Mononuclear cell (primary cell): Measurements from ENCODE around the gene NELFB. TPM values are rescaled to one million over a fixed set of nuclear protein-coding genes. Genes with fewer than 3 reads are reported as not detected.

ENCODE experiments used
- H3K27me3 ChIP-seq: 2 replicates; pipeline ENCODE4 v1.6.0; 2011; ENCODE audit warnings: low read length, control low read depth; ENCODE audit not compliant: insufficient read depth
- H3K4me1 ChIP-seq: 2 replicates; pipeline ENCODE4 v1.5.1; 2011; ENCODE audit warnings: mild to moderate bottlenecking, low read length, control low read depth; ENCODE audit not compliant: insufficient read depth
- H3K4me3 ChIP-seq: 2 replicates; pipeline ENCODE4 v1.5.1; 2011; ENCODE audit warnings: mild to moderate bottlenecking, low read length, moderate library complexity
- H3K9me3 ChIP-seq: 2 replicates; pipeline ENCODE4 v1.5.1; 2011; ENCODE audit warnings: low read depth, mild to moderate bottlenecking, control low read depth, low read length
- total RNA-seq: library from RNA; depleted of rRNA; stranded (reverse); fragments of >200 nt; gene quantifications from one replicate; pipeline ENCODE4 v1.2.3, GENCODE V29; 2012

The NELFB gene
- total RNA-seq, 1 donor: 20.9 TPM

- Histone ChIP-seq H3K9me3 (no peaks in the 10 kb centered on the region), H3K4me1 (peaks cover 11% of the 10 kb centered on the region), H3K27me3 (peaks cover 3% of the 10 kb centered on the region), H3K4me3 (no peak overlapping the region)
Measured at GRCh38 chr9:137311171-137311985, 56.3 kb downstream of the NELFB start.

DNA sequence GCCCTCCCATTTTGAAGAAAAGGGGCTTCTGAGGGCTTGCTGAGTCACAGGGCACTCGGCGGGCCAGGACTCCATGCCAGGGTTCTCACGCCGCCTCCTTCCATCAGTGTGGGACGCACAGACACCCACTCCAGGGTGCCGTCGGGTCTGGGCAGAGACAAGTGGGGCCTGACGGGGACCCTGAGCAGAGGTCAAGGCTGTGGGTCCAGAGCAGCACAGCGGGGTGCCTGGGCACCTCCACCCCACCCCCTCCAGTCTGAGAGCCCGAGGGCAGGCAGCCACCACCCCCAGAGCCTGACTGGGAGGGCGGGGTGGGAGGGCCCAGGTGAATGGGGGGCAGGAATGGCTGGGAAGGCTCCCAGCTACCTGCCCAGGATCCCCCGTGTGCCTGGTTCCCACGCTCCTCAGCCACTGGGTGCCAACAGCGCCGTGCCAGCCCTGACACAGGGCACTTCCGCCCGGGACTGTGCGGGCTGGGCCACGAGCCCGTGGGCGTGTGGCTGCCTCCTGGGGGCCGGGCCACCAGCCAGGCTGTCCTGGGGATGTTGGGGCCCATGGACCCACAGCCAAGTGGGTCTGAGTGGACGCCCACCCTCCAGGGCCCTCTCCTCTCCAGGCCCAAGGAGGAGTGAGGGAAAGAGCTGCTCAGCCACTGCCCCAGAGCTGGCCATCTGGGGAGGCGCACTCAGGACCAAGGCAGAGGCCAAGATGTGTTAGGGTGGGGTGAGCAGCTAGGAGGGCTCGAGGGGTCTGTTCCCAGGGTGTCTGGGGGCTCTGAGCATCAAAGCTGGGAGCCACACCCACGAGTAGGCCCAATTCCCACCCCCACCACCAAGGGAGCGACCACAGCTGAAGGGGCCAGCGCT lies 57.1 kb downstream of the NELFB start:
- Histone ChIP-seq H3K4me1 (peaks cover 5% of the 10 kb centered on the region), H3K27me3 (no peaks in the 10 kb centered on the region), H3K4me3 (no peak overlapping the region), H3K9me3 (no peaks in the 10 kb centered on the region)

- Histone ChIP-seq H3K27me3 (no peaks in the 10 kb centered on the region), H3K9me3 (no peaks in the 10 kb centered on the region), H3K4me3 (no peak overlapping the region), H3K4me1 (peaks cover 5% of the 10 kb centered on the region)
Measured at GRCh38 chr9:137312852-137313325, 57.8 kb downstream of the NELFB start.

DNA sequence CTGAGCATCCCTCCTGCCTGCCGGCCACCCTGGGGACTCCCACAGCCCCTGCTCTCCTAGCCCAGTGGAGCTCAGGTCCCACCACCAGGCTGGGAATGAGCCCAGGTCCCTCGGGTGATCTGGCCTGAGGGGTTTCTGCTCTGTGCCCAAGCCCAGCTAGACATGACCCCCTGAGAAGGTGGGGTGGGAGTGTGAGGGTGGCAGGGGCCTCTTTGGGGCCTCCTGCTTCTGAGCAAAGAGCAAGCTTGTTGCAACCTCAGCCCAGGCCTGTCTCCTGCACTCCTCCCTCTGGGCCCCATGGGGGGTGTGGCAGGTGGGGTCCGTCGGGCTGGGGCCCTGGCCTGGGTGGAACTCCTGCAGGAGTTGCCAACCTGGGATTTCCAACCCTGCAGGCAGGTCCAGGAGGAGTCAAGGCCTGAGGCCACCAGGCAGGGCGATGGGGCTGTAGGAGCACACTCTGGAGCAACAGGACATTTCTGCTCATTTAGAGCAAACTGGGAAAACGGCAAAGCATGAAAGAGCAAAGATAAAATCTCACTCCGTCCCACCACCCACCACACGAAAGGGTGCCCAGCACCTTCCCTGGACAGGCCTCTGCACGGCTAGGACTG lies 58.3 kb downstream of the NELFB start:
- Histone ChIP-seq H3K9me3 (no peaks in the 10 kb centered on the region), H3K4me3 (no peak overlapping the region), H3K4me1 (peaks cover 5% of the 10 kb centered on the region), H3K27me3 (no peaks in the 10 kb centered on the region)

GRCh38 chr9:137313956-137314560 lies 58.9 kb downstream of the NELFB start:
- Histone ChIP-seq H3K9me3 (no peaks in the 10 kb centered on the region), H3K27me3 (no peaks in the 10 kb centered on the region), H3K4me3 (no peak overlapping the region), H3K4me1 (peaks cover 5% of the 10 kb centered on the region)

- H3K4me3 ChIP-seq: no peak overlapping the region
- H3K9me3 ChIP-seq: no peaks in the 10 kb centered on the region
- H3K27me3 ChIP-seq: no peaks in the 10 kb centered on the region
- peaks cover 5% of the 10 kb centered on the region for H3K4me1 ChIP-seq
Measured at GRCh38 chr9:137314561-137315560, 59.7 kb downstream of the NELFB start.

GRCh38 chr9:137315581-137316011 lies 60.5 kb downstream of the NELFB start:
- Histone ChIP-seq H3K4me1 (peaks cover 12% of the 10 kb centered on the region), H3K4me3 (no peak overlapping the region), H3K27me3 (no peaks in the 10 kb centered on the region), H3K9me3 (no peaks in the 10 kb centered on the region)

DNA sequence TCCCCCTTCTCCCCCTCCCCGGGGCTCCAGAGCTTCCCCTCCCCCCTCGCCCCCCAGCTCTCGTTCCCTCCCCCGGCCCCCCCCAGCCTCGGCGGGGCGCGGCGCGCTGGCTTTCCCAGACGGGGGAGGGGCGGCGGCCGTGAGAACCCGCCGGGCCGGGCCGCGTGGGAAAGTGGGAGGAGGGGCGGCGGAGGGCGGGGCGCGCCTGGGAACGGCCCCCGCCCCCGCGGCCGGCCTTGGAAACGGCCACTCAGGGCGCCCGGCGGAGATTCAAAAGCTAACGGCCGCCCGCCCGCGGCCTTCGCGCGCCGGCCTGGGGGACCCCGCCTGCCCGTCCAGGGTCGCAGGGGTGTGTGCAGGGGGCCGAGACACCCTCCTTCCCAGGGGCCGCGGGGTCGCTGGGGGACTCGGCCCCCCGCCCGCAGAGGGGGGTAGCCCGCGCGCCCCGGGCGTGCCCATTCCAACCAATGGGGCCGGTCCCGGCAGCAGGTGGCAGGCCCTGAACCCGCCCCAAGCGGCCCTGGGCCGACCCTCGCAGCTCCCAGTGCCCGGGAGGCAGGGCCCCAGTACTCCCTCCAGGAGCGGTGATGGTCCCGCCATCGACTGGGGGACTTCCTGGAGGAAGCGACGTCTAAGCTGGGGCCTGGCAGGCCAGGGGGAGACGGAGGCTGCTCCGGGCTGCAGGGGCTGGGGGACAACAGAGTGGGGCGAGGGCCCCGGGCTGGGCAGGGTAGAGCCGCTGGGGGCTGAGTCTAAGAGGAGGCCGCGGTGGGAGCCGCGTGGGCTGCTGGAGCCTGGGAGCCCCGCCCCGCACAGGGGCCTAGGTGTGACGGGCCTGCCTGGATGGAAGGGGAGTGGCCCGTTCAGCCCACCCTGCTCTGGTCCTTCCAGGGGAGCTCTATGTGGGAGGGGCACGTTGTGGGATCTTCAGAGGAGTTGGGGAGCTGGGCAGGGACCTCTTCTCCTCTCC lies 61.2 kb downstream of the NELFB start:
- Histone ChIP-seq H3K27me3 (no peaks in the 10 kb centered on the region), H3K4me1 (peaks cover 19% of the 10 kb centered on the region), H3K9me3 (no peaks in the 10 kb centered on the region), H3K4me3 (no peak overlapping the region)

DNA sequence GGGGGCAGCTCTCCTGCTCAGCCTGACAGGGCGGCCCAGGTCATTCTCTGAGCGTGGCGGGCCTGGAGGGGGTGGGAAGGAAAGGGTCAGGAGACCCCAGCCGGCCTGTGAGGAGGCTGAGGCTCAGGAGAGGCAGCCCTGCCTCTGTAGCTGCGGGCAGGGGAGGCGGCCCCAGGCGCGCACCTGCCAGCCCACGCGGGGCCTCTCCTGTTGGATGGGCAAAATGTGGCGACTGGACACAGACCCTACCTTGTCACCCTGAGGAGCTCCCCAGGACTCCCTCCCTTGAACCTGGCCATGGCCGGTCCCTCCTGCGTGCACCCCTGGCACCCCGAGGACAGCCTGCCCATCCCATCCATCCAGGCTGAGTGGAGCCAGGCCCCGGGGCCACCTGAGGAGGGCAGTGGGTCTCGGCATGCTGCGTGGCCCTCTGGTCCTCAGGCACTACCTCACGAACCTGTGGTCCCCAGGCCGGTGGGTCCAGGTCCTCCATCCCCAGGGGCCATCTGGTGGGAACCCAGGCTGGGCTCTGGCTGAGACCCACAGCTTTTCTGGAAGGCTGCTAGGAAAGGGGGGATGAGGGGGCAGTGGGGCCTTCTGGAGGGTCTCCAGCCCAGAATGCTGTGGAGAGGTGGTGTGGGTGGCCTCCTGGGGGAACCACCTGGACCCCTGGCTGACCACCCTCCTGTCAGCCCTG lies 62.0 kb downstream of the NELFB start:
- peaks cover 19% of the 10 kb centered on the region for H3K4me1 ChIP-seq
- no peaks in the 10 kb centered on the region for H3K27me3 ChIP-seq
- no peak overlapping the region for H3K4me3 ChIP-seq
- H3K9me3 ChIP-seq: no peaks in the 10 kb centered on the region

GRCh38 chr9:137317718-137318511 lies 62.8 kb downstream of the NELFB start:
- Histone ChIP-seq H3K27me3 (no peaks in the 10 kb centered on the region), H3K9me3 (no peaks in the 10 kb centered on the region), H3K4me3 (no peak overlapping the region), H3K4me1 (peaks cover 19% of the 10 kb centered on the region)

DNA sequence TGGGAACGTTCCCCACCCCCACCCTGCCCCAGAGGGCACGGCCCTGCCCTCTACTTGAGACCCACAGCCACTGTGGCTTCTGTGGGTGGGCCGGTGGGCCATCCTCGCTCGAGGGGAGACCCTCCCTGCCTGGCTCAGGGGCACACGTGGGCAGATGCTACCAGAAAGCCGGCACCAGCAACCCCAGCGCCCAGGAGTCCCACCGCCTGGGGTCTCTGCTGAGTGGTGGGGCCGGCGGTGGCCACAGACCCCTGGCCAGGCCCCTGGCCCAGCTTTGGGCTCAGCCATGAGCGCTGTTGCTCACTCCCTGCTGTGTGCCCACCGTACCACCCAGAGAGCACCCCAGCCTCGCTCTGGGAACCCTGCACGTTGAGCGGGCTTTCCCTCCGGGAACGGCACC lies 63.5 kb downstream of the NELFB start:
- Histone ChIP-seq H3K4me3 (no peak overlapping the region), H3K9me3 (no peaks in the 10 kb centered on the region), H3K27me3 (no peaks in the 10 kb centered on the region), H3K4me1 (peaks cover 19% of the 10 kb centered on the region)
